ENCODE measurements around the gene BIVM.
A peak's percentile ranks its signal among the peaks of the same experiment; 100 is the strongest.

The BIVM gene

DNA sequence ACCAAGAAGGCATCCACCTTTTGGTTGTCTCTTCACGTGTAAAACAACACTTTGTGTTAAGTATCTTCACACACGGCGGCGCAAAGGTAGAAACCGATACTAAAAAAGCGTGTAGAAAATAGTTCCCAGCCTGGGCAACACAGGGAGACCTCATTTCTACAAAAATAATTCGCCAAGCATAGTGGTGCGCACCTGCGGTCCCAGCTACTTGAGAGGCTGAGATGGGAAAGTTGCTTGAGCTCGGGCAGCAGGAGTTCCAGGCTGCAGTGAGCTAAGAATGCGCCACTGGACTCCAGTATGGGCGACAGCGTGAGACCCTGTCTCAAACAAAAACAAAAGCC, 46.3 kb downstream of the BIVM start:
- no peak for DNase-seq (ENCODE audit: low read depth)

DNA sequence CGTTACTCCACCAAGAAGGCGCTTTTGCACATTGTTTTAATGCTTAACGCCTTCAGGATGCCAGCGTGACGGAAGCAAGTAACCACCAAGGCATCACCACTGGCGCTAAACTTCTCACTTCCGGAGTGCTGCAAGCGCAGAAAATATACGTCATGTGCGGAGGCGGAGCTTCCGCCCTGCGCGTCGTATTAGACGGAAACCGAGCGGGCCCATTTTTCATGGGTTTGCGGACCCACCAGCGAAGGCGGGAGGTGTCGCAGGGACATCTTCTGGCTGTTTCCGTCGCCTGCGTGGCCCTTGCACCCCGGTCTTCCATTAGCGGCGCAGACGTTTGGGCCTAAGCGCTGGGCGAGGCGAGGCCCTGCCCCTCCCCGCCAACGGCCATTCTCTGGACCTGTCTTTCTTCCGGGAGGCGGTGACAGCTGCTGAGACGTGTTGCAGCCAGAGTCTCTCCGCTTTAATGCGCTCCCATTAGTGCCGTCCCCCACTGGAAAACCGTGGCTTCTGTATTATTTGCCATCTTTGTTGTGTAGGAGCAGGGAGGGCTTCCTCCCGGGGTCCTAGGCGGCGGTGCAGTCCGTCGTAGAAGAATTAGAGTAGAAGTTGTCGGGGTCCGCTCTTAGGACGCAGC, 46.8 kb downstream of the BIVM start, which contains the start of gene ERCC5:
Gene ERCC5 (plus strand): TSS at position 403 of the 631 bp plus-strand sequence. CDS start 235 bp downstream, outside the sequence.
- peak; percentile 90 for DNase-seq (ENCODE audit: low read depth)

DNA sequence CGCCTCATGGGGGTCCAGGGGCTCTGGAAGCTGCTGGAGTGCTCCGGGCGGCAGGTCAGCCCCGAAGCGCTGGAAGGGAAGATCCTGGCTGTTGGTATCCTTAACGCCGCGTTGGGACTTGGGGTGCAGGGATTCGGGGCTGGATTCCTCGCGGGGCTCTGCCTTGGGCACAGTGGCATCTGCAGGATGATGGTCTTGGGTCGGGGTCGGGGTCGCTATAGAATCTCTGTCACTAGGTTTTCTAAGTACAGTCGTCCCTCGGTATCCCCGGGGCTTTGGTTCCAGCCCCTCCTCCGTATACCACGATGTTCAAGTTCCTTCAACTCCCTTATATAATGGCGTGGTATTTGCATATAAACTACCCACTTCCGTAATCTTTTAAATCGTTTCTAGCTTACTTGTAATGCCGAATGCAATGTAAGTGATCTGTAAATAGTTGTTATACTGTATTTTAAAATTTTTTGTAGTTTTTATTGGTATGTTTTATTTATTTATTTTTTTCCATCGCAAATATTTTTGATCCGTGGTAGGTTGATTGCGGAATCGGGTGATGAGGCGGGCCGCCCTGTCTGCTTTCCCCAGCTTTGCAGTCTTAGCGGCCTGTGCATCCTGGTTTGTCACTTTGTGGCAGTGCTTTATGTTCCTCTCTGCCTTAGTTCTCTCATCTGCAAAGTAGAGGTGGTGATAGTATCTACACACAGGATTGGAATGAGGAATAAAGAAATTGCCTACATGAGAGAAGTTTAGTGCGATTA, 47.5 kb downstream of the BIVM start:
- DNase-seq (ENCODE audit: low read depth): peak; percentile 13

DNA sequence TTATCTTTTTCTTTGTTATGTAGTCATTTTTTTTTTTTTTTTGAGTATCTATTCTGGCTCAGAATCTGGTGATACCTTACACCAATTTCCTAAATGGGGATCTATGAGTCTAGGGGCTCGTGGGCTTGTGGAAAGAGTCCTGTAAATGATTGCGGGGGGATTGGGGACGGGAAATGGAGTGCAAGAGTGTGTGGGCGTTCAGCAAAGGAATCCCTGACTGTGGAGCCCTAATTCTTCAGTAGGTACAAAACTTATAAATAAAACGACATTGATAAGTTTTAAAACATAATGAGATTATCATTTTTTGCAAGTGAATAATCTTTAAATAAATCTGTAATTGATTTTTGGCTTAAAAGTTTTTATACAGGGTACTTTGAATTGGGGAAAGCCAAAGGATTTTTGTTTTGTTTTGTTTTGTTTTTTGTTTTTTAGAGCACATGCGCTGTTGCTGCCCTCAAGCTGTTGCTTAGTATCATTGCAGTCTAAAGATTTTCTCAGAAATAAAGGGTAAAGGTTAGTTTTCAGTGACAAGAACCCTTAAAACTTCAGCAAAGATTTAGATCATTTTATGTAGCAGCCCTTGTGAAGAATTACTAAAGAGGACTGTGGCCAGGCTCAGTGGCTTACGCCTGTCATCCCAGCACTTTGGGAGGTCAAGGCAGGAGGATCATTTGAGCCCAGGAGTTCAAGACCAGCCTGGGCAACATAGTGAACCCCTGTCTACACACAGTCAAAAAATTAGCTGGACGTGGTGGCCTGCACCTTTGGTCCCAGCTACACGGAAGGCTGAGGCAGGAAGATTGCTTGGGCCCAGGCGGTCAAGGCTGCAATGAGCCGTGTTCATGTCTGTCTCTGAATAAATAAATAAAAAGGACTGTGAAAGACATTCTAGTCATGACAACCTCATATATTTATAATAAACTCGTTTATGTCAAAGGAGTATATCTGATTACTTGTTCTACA, 48.6 kb downstream of the BIVM start:
- DNase-seq (ENCODE audit: low read depth): no peak

DNA sequence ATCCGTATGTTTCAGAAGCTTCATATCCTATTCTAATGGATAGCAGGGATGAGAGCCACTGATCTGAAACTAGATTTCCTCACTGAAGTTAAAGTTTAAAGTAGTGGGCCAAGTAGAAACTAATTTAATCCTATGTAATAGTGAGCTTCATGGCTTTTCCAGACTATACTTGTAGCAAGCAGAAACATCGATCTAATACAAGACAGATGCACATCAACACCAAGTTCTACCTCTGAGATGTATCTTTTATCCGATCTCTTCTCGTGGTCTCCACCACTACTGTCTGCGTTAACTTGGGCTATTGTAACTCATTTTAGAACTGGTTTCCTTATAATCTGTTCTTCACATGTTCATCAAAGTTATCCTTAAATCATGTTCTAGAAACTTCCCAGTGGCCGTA, 50.0 kb downstream of the BIVM start:
- no peak for DNase-seq (ENCODE audit: low read depth)

DNA sequence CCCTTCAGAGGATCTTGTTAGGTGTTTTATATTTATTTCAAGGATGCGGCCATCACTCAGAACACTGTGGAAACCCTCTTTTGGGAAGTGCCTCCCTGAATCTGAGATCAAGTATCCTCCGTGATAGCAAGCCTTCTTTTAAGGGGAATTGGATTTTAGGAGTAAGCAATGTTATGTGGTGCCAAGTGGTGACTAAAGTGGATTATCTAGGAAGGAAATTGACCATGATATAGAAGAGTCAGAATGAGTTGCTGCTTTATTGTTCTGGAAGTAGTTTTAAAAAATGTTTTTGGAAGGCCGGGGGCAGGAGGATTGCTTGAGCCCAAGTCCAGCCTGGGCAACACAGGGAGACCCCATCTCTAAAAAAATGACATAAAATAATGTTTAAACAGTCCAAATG, 53.6 kb downstream of the BIVM start:
- DNase-seq (ENCODE audit: low read depth): no peak

DNA sequence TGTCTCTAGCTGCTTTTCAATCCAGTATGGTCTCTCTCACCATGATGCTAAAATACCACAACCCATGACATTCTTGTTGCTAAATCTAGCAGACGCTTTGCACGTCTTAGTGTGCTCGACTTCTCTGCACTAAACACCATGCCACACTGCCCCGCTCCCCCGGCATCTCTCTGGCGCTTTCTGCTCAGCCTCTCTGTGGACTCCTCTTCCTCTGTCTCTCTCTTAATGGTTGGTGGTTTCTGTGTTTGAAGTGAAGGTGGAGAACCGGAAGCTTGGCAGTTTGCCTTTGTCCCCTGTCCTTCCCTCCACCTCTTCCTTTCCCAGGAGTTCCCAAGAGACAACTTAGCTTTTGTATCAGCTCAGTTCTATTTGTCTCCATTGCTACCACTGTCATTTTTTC, 55.8 kb downstream of the BIVM start:
- DNase-seq (ENCODE audit: low read depth): no peak

DNA sequence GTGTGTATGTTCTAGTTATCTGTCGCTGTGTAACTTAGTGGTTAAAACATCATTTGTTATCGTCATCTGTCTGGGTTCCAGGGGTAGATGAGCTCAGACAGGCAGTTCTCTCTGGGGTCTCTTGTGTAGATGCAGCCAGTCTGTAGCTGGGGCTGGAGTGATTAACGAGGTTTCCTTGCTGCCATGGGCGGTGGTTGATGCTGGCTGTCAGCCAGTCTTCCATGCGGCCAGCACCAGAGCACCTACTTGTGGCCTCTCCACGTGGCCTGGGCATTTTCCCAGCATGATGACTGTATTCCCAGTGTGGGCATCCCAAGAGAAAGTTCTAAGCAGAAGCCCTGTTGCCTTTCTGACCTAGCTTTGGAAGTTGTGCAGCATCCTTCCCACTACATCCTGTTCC, 57.6 kb downstream of the BIVM start:
- DNase-seq (ENCODE audit: low read depth): no peak

DNA sequence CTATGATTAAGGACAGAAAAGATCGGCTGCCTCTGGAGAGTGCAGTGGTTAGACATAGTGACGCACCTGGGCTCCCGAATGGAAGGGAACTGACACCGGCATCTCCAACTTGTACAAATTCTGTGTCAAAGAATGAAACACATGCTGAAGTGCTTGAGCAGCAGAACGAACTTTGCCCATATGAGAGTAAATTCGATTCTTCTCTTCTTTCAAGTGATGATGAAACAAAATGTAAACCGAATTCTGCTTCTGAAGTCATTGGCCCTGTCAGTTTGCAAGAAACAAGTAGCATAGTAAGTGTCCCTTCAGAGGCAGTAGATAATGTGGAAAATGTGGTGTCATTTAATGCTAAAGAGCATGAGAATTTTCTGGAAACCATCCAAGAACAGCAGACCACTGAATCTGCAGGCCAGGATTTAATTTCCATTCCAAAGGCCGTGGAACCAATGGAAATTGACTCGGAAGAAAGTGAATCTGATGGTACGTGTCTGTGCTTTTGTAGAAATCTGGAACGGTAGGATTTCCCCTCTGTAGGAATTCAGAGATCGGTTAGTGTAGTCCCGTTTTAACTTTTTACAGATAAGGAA, 63.8 kb downstream of the BIVM start:
- no peak for DNase-seq (ENCODE audit: low read depth)

DNA sequence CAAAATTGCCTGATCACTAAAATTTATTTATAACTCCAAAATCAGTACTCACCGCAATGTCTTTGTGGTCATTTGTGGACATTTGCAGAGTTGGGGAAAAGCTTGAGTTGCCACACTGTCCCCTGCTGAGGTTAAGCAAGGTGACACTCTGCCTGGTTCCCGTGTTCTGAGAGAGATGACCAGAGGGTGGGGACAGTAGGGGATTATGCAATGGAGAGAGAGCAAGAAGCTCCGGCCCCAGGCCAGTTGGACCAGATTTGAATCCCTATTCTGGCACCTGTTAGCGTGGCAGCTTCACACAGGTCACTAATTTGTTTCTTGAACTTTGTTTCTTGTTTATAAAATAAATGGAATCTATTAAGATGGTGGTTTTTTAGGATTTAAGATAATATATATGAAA, 64.7 kb downstream of the BIVM start:
- no peak for DNase-seq (ENCODE audit: low read depth)

DNA sequence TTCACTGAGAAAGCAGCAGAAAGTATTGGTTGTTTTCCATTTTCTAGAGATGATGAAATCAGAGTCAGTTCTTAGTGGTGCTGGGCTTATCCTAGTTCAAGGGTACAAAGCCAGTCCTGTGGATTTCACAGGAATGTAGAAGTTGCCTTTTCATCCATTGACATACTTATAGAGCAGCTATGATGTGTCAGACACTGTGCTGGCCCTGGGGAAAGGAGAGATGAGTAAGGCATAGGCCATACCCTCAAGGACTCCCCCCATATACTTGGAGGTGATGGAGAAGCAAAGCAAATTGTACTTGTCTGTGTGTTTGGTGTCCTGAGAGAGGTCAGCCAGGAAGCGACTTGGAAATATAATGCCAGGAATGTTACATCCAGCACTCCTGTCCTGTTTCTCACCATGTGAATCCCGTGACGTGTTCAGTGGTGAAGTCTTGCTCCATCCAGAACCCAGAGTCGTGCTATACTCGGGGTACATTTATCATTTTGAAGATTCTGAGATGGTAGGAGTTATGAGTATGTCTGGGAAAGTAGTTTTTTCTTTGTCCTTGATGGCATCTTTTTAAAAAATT, 69.5 kb downstream of the BIVM start:
- no peak for DNase-seq (ENCODE audit: low read depth)

DNA sequence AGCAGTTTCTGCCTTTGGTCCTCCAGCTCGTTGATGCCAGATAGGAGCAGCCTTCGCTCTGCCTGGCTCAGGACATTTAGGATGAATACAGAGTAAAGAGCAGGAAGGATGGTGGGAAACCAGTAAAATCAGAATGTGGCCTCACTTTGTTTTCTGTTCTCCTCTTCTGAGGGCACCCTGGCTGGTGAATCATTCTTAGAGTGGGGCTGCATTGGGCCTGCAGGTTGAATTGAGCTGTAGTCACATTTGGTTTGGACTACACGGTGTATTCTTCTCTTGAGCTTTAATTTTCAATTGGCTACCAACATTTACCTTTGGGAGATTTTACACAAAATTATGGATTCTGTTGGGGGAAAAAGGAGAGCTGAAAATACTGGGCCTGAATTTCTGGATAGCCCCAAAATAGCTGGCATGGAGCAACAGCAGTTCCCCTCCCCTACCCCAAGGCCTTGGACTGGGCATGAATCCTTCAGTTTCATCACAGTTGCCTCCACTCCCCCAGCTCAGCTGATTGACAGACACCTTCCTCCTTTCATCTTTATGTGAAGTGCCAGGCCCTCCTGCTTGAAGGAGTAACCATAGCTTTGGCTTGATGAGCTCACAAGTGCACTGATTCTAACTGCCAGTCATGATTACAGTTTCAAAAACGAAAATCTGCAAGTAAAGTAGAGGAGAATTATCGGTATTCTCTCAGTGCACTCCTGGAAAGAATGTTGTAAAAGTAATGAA, 71.2 kb downstream of the BIVM start:
- DNase-seq (ENCODE audit: low read depth): no peak

DNA sequence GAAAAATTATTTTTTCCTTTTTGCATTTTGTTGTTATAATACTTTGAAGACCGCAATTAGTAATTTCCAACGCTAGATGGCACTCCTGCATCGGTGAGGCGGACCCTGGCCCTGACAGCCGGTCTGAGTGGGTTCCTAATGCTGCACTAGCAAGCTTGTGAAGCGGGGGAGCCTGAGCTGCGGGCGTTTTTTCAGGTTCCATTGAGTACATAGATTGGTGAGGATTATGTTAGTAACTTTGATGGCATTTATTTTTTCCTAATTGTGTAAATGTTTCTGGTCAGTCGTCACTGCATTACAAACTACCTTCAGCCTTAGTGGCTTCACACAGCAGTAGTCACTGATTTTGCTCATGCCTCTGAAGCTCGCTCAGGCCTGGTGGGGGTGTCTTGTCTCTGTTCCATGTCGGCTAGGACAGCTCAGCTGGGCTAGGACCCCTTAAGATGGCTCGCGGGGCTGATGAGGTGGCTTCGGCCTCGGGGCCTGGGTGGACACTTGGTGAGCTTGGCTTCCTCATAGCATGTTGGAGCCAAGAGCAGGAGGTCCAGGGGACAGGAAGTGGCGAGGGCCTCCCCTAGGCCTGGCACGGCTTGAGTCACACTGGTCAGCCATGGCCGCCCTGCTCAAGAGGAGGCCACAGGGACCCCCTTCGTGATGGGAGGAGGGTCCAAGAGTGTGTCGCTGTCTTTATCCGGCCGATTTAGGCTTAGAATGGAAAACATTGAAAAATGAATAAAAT, 71.9 kb downstream of the BIVM start:
- peak; percentile 20 for DNase-seq (ENCODE audit: low read depth)

DNA sequence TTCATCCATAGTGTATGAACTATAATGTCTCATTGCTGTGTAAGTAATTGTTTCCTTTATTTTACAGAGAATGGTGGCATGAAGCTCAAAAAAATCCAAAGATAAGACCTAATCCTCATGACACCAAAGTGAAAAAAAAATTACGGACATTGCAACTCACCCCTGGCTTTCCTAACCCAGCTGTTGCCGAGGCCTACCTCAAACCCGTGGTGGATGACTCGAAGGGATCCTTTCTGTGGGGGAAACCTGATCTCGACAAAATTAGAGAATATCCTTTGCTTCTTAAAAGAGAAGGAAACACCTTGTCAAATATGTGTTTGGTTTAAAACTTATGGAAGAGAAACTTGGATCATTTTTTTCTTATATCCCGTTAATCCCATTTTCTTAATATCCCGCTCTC, 73.2 kb downstream of the BIVM start:
- DNase-seq (ENCODE audit: low read depth): no peak

DNA sequence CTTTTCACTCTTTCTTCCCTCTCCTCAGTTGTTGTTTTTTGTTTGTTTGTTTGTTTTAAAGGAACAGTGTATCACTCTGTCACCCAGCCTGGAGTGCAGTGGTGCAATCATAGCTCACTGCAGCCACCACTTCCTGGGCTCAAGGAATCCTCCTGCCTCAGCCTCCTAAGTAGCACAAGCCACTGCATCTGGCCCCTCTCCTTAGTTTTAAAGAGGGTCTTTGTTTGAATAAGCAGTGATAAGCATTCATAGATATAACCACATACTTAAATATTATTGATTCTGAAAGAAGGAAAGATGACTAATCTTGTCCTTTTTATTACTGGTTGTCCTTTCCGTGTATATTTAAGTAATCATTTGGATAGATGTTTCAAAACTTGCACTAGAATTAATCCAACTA, 73.6 kb downstream of the BIVM start:
- DNase-seq (ENCODE audit: low read depth): no peak

DNA sequence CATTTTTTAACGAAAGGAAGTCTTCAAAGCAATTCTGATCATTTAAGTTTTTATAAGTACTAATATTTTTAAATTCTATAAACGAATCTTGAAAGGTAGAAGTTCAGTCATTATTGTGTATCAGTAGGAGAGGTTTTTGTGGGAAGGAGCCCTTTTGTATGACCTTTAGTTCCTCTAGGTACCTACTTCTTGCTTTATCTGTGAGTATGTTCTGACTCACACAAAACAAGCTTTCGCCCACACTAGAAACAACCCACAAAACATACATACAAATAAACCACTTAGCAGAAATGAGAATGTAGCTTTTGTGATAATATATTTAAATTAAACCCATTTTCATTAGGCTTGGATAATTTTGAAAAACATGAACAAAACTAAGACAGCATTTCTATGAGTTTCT, 74.7 kb downstream of the BIVM start:
- no peak for DNase-seq (ENCODE audit: low read depth)

DNA sequence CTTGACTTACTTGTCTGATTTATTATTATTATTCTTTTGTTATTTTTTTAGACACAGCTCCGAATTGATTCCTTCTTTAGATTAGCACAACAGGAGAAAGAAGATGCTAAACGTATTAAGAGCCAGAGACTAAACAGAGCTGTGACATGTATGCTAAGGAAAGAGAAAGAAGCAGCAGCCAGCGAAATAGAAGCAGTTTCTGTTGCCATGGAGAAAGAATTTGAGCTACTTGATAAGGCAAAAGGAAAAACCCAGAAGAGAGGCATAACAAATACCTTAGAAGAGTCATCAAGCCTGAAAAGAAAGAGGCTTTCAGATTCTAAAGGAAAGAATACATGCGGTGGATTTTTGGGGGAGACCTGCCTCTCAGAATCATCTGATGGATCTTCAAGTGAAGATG, 76.3 kb downstream of the BIVM start:
- DNase-seq (ENCODE audit: low read depth): no peak

DNA sequence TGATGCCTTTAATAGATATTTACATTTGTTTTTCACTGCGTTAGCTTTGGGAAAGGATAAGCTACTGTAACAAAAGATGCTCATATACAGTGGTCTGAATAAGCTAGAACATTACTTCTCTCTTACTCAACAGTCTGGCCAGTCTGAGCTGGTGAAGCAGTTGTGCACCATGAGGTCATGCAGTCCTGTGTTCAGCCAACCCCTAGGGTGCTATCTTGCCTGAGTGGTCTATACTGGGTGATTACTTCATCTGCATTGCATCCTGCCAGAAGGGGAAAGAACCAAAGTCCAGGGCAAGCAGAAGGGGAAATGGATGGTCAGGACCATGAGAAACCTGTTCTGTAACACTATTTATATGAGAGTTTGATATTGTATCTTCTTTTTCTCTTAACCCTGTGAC, 78.4 kb downstream of the BIVM start:
- DNase-seq (ENCODE audit: low read depth): no peak

DNA sequence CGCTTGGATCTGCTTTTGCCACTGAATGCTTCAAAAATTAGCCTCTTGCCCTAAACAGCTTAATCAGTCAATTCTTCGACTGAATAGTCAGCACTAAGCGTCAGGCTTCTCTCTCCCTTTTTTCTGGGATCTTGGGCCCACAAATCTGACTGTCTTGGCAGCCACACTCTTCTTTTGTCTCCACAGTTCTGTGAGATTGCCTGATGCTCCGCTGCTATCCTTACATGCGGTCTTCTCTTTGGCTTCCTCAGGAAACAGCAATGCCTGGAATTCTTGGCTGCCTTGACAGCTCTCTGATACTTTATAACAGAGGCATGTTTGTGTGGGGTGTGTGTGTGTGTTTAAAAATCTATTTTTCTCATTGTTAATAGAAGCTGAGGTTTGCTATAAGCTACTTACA, 79.6 kb downstream of the BIVM start:
- DNase-seq (ENCODE audit: low read depth): no peak

DNA sequence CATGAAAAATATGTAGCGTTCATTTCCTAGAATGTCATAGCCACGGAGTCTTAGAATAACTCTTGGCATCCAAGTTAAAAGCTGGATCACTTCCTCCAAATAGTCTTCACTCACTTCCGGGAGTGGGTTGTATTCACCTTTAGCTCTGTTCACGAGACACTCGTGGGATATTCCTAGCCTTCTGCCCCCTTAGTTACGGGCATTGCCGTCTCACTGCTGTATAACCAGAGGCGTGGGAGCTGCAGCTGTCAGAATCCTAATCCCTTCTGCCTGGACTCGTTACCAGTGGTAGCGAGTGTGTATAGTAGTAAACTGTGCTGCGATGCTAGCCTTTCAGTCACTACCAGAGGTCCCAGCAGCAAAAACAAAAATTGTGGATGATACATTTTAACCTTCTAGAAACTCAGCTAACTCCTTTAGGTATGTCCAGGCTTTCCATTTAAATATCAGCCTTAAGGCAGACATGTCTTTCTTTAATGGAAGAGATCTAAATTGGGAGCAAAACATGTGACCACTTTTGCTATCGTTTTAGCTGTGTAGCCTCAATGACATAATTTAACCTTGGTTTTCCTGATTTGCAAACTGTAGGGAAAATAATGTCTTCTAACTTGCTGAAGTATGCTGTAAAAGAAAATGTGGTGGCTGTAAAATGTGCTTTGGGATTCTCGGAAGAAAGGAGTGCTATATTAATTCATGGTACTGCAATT, 81.0 kb downstream of the BIVM start:
- DNase-seq (ENCODE audit: low read depth): no peak

All from stimulated activated CD8-positive, alpha-beta memory T cell treated with anti-CD3 and anti-CD28 coated beads, Interleukin-4, amount 100 ng/mL, for 24 hours (primary cell).